HEK293 (cell line): Measurements from ENCODE around the gene TIGD3.

Experiments used
- BCL11A ChIP-seq: fragments of 450-650 bp; formaldehyde crosslinking; IDR thresholded peaks from 2 replicates; pipeline ENCODE4 v1.5.1; 2016; ENCODE audit warnings: low read depth, missing biosample characterization, missing genetic modification characterization
- GLIS1 ChIP-seq: fragments of 450-650 bp; formaldehyde crosslinking; IDR thresholded peaks from 2 replicates; pipeline ENCODE4 v1.5.1; 2016; ENCODE audit warnings: missing biosample characterization, missing genetic modification characterization
- GLIS2 ChIP-seq: fragments of 450-650 bp; formaldehyde crosslinking; IDR thresholded peaks from 2 replicates; pipeline ENCODE4 v1.5.1; 2016; ENCODE audit warnings: missing biosample characterization, missing genetic modification characterization
- KLF1 ChIP-seq: fragments of 450-650 bp; formaldehyde crosslinking; IDR thresholded peaks from 2 replicates; pipeline ENCODE4 v1.5.1; 2016; ENCODE audit warnings: missing biosample characterization, missing genetic modification characterization
- KLF10 ChIP-seq: fragments of 450-650 bp; IDR thresholded peaks from 2 replicates; pipeline ENCODE4 v1.5.1; 2018; ENCODE audit warnings: missing biosample characterization, mild to moderate bottlenecking, missing genetic modification characterization
- KLF17 ChIP-seq: fragments of 450-650 bp; formaldehyde crosslinking; IDR thresholded peaks from 2 replicates; pipeline ENCODE4 v1.5.1; 2016; ENCODE audit warnings: missing biosample characterization, missing genetic modification characterization
- KLF8 ChIP-seq: fragments of 450-650 bp; formaldehyde crosslinking; IDR thresholded peaks from 2 replicates; pipeline ENCODE4 v1.5.1; 2016; ENCODE audit warnings: missing biosample characterization, missing genetic modification characterization
- PATZ1 ChIP-seq: fragments of 450-650 bp; formaldehyde crosslinking; IDR thresholded peaks from 2 replicates; pipeline ENCODE4 v1.5.1; 2016; ENCODE audit warnings: missing biosample characterization, missing genetic modification characterization
- SP3 ChIP-seq: fragments of 450-650 bp; formaldehyde crosslinking; IDR thresholded peaks from 2 replicates; pipeline ENCODE4 v1.5.1; 2016; ENCODE audit warnings: missing biosample characterization, missing genetic modification characterization
- ZBTB11 ChIP-seq: fragments of 450-650 bp; formaldehyde crosslinking; conservative IDR thresholded peaks from 2 replicates; pipeline ENCODE4 v1.5.1; 2016; ENCODE audit warnings: low read depth, missing biosample characterization, missing genetic modification characterization
- ZBTB26 ChIP-seq: fragments of 450-650 bp; formaldehyde crosslinking; optimal IDR thresholded peaks from 2 replicates; pipeline ENCODE3; 2016; ENCODE audit warnings: missing biosample characterization, mild to moderate bottlenecking, missing genetic modification characterization
- ZBTB8A ChIP-seq: fragments of 450-650 bp; formaldehyde crosslinking; IDR thresholded peaks from 2 replicates; pipeline ENCODE4 v1.5.1; 2016; ENCODE audit warnings: missing biosample characterization, missing genetic modification characterization
- ZFP37 ChIP-seq: fragments of 450-650 bp; formaldehyde crosslinking; IDR thresholded peaks from 2 replicates; pipeline ENCODE4 v1.5.1; 2016; ENCODE audit warnings: missing biosample characterization, missing genetic modification characterization
- ZIC2 ChIP-seq: fragments of 450-650 bp; formaldehyde crosslinking; IDR thresholded peaks from 2 replicates; pipeline ENCODE4 v1.5.1; 2016; ENCODE audit warnings: missing biosample characterization, missing genetic modification characterization
- ZNF175 ChIP-seq: fragments of 450-650 bp; formaldehyde crosslinking; IDR thresholded peaks from 2 replicates; pipeline ENCODE4 v1.5.1; 2016; ENCODE audit warnings: missing biosample characterization, missing genetic modification characterization
- ZNF423 ChIP-seq: fragments of 450-650 bp; formaldehyde crosslinking; IDR thresholded peaks from 2 replicates; pipeline ENCODE4 v1.5.1; 2016; ENCODE audit warnings: missing biosample characterization, missing genetic modification characterization
- ZNF600 ChIP-seq: fragments of 450-650 bp; formaldehyde crosslinking; IDR thresholded peaks from 2 replicates; pipeline ENCODE4 v1.5.1; 2016; ENCODE audit warnings: missing biosample characterization, missing genetic modification characterization
- ZNF629 ChIP-seq: fragments of 450-650 bp; formaldehyde crosslinking; IDR thresholded peaks from 2 replicates; pipeline ENCODE4 v1.5.1; 2017; ENCODE audit warnings: missing biosample characterization, missing genetic modification characterization
- ZNF654 ChIP-seq: fragments of 450-650 bp; formaldehyde crosslinking; IDR thresholded peaks from 2 replicates; pipeline ENCODE4 v1.5.1; 2016; ENCODE audit warnings: low read depth, missing biosample characterization, missing genetic modification characterization
- ZNF660 ChIP-seq: fragments of 450-650 bp; IDR thresholded peaks from 2 replicates; pipeline ENCODE4 v1.5.1; 2018; ENCODE audit warnings: missing biosample characterization, mild to moderate bottlenecking, missing genetic modification characterization
- ZNF747 ChIP-seq: fragments of 450-650 bp; formaldehyde crosslinking; IDR thresholded peaks from 2 replicates; pipeline ENCODE4 v1.5.1; 2016; ENCODE audit warnings: missing biosample characterization, missing genetic modification characterization
- ZNF843 ChIP-seq: fragments of 450-650 bp; formaldehyde crosslinking; IDR thresholded peaks from 2 replicates; pipeline ENCODE4 v1.5.1; 2016; ENCODE audit warnings: missing biosample characterization, missing genetic modification characterization
- ZSCAN23 ChIP-seq: fragments of 450-650 bp; formaldehyde crosslinking; IDR thresholded peaks from 2 replicates; pipeline ENCODE4 v1.5.1; 2016; ENCODE audit warnings: missing biosample characterization, missing genetic modification characterization
- ZSCAN30 ChIP-seq: fragments of 450-650 bp; IDR thresholded peaks from 2 replicates; pipeline ENCODE4 v1.5.1; 2018; ENCODE audit warnings: missing biosample characterization, mild to moderate bottlenecking, missing genetic modification characterization, moderate library complexity
- ZXDB ChIP-seq: fragments of 450-650 bp; formaldehyde crosslinking; IDR thresholded peaks from 2 replicates; pipeline ENCODE4 v1.5.1; 2016; ENCODE audit warnings: missing biosample characterization, missing genetic modification characterization
- TF ChIP-seq, protein P1 (sequence below): fragments of 450-650 bp; IDR thresholded peaks from 2 replicates; pipeline ENCODE4 v1.5.1; 2018; ENCODE audit warnings: missing biosample characterization, mild to moderate bottlenecking, missing genetic modification characterization
- TF ChIP-seq, protein P2 (sequence below): fragments of 450-650 bp; formaldehyde crosslinking; IDR thresholded peaks from 2 replicates; pipeline ENCODE4 v1.5.1; 2016; ENCODE audit warnings: missing biosample characterization, missing genetic modification characterization
- TF ChIP-seq, protein P3 (sequence below): fragments of 450-650 bp; formaldehyde crosslinking; IDR thresholded peaks from 2 replicates; pipeline ENCODE4 v1.5.1; 2017; ENCODE audit warnings: missing biosample characterization, missing genetic modification characterization

The TIGD3 gene

GRCh38 chr11:65315204-65315865 lies 39.2 kb upstream of the TIGD3 start (continued):
- TF ChIP-seq ZNF660 (peak; percentile 29; the same call in 1 of the 2 replicates), PATZ1 (peak; percentile 80), ZFP37 (tag by site-specific recombination) (peak; percentile 19; the same call in 1 of the 2 replicates), ZBTB8A (tag by site-specific recombination) (peak; percentile 73), ZBTB26 (tag by site-specific recombination) (peak; percentile 68), ZNF654 (tag by site-specific recombination) (peak; percentile 29), ZNF175 (tag by site-specific recombination) (no peak), BCL11A (tag by site-specific recombination) (peak; percentile 17; the same call in 1 of the 2 replicates), ZNF843 (tag by site-specific recombination) (0 out of 2 replicates have a peak, but pooled peaks have one; percentile 16), KLF1 (tag by site-specific recombination) (peak; percentile 61), ZIC2 (tag by site-specific recombination) (peak; percentile 53; the same call in 1 of the 2 replicates), KLF10 (tag by site-specific recombination) (peak; percentile 56), ZNF629 (0 out of 2 replicates have a peak, but pooled peaks have one; percentile 27), GLIS1 (tag by site-specific recombination) (peak; percentile 44), ZNF423 (tag by site-specific recombination) (peak; percentile 89), ZNF600 (peak; percentile 28; the same call in 1 of the 2 replicates), KLF8 (peak; percentile 78), KLF17 (tag by site-specific recombination) (peak; percentile 46; the same call in 1 of the 2 replicates), ZSCAN23 (tag by site-specific recombination) (no peak), ZNF747 (no peak), ZXDB (tag by site-specific recombination) (peak; percentile 77), SP3 (tag by site-specific recombination) (peak; percentile 51), ZBTB11 (peak; percentile 51), ZSCAN30 (tag by site-specific recombination) (peak; percentile 82), GLIS2 (tag by site-specific recombination) (peak; percentile 72)
- TF ChIP-seq, protein P1, sequence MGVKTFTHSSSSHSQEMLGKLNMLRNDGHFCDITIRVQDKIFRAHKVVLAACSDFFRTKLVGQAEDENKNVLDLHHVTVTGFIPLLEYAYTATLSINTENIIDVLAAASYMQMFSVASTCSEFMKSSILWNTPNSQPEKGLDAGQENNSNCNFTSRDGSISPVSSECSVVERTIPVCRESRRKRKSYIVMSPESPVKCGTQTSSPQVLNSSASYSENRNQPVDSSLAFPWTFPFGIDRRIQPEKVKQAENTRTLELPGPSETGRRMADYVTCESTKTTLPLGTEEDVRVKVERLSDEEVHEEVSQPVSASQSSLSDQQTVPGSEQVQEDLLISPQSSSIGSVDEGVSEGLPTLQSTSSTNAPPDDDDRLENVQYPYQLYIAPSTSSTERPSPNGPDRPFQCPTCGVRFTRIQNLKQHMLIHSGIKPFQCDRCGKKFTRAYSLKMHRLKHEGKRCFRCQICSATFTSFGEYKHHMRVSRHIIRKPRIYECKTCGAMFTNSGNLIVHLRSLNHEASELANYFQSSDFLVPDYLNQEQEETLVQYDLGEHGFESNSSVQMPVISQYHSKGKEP (tag by site-specific recombination): no peak
- TF ChIP-seq, protein P2, sequence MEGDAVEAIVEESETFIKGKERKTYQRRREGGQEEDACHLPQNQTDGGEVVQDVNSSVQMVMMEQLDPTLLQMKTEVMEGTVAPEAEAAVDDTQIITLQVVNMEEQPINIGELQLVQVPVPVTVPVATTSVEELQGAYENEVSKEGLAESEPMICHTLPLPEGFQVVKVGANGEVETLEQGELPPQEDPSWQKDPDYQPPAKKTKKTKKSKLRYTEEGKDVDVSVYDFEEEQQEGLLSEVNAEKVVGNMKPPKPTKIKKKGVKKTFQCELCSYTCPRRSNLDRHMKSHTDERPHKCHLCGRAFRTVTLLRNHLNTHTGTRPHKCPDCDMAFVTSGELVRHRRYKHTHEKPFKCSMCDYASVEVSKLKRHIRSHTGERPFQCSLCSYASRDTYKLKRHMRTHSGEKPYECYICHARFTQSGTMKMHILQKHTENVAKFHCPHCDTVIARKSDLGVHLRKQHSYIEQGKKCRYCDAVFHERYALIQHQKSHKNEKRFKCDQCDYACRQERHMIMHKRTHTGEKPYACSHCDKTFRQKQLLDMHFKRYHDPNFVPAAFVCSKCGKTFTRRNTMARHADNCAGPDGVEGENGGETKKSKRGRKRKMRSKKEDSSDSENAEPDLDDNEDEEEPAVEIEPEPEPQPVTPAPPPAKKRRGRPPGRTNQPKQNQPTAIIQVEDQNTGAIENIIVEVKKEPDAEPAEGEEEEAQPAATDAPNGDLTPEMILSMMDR (tag by site-specific recombination): peak; percentile 88
- TF ChIP-seq, protein P3, sequence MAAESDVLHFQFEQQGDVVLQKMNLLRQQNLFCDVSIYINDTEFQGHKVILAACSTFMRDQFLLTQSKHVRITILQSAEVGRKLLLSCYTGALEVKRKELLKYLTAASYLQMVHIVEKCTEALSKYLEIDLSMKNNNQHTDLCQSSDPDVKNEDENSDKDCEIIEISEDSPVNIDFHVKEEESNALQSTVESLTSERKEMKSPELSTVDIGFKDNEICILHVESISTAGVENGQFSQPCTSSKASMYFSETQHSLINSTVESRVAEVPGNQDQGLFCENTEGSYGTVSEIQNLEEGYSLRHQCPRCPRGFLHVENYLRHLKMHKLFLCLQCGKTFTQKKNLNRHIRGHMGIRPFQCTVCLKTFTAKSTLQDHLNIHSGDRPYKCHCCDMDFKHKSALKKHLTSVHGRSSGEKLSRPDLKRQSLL: peak; percentile 93
